ENCODE data around the gene SLMAP. TPM values are rescaled to one million over a fixed set of nuclear protein-coding genes. Genes with fewer than 3 reads are reported as not detected.

The SLMAP gene
- total and polyA plus RNA-seq, 7 experiments from 2014 or later, result 20.2 to 77.1 (median 63.4) TPM

DNA sequence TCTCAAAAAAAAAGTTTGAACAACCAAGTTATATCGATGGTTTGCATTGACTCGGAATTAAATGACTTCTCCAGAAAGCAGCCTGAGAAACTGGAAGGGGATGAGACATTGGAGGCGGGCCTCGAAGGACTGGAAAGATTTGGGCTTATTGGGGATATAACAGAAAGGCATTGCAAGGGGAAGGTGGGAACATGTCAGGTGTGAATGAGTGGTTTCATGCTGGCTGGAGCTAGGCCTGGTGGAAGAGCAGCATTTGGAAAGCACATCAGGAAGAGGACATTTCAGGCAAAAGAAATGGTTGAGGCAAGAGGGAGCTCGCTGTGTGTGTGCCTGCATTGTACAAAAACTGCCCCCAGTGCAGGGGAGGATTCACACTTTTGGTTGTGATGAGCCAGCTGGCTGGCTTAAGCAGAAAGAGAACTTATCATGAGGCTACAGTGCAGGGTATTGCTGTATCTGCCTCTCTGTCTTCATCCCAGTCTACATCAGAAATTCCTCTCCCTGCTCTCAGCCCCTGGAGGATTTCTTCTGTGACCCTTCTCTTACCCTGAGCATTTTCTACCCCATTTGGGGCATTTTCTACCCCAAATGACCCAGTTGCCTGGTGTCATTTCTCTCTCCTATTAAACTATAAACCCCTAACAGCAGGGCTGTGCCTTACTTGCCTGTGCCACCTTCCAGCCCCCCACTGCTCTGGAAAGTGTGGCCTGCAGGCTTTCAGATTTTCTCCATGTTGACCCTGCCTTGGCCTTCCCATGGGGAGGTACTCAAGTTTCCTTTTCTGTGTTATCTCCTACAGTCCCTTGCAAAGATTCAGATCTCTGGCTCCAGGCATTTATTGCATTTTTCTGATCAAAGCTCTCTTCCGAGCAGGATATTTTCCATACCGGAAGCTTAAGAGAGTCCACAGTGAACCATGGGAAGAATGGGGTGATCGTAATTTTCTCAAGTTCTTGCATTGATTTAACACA lies 187.7 kb downstream of the SLMAP start:
- H3K9me3 ChIP-seq (ENCODE audit: control insufficient read depth in 2 of 3, low read length in 3 of 3), result peaks cover 0 to 3% (median 0%) of the 10 kb centered on the region in 3 experiments
- H3K27me3 Mint-ChIP-seq, result peaks cover 0 to 10% (median 1%) of the 10 kb centered on the region in 5 donors
- intact Hi-C loops (cut with micrococcal nuclease), result no loop called here
- H3K4me1 ChIP-seq (ENCODE audit: control insufficient read depth in 2 of 2, insufficient read depth in 2 of 2, low read length in 2 of 2), result no peaks in the 10 kb centered on the region
- no peak overlapping the region for H3K4me3 Mint-ChIP-seq
- H3K36me3 Mint-ChIP-seq, result peaks cover 0 to 9% (median 6%) of the 10 kb centered on the region in 5 donors
- DNase-seq (no peak), ATAC-seq (peak; percentile 18)
- H3K27ac ChIP-seq (ENCODE audit: low read depth, low read length), result no peak overlapping the region
- no peaks in the 10 kb centered on the region for H3K36me3 ChIP-seq (ENCODE audit: control insufficient read depth in 2 of 3, insufficient read depth in 3 of 3, low read length in 3 of 3)
- ChIA-PET POLR2A (no interaction called here), CTCF (no interaction called here)
- H3K4me3 ChIP-seq (ENCODE audit: low read length), result no peak overlapping the region
- H3K9me3 Mint-ChIP-seq, result peaks cover 0 to 14% (median 4%) of the 10 kb centered on the region in 11 donors
- no peaks in the 10 kb centered on the region for H3K27me3 ChIP-seq (ENCODE audit: control insufficient read depth in 2 of 2, insufficient read depth in 2 of 2, low read length in 2 of 2)
- H3K27ac Mint-ChIP-seq, result peak overlapping the region in 1 of 9 donors; percentile 65
- no peaks in the 10 kb centered on the region for H3K4me1 Mint-ChIP-seq

DNA sequence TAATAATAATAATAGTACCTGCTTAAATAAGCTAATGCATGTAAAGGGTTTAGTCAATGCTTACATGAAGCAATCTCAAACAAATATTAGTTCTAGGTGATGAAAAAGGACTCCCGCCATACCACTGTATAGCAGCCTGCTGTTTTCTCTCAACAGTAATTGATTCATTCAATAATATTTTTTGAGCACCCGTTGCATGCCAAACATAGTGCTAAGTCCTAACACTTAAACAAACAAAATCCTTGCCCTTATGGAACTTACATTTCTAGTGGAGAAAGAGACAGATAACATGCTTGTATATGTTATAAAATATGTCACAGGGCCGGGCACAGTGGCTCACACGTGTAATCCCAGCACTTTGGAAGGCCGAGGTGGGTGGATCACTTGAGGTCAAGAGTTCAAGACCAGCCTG lies 190.9 kb downstream of the SLMAP start:
- CTCF ChIA-PET, result no interaction called here
- Mint-ChIP-seq H3K4me3 (no peak overlapping the region), H3K27ac (no peak overlapping the region), H3K27me3 (peaks cover 0 to 12% (median 4%) of the 10 kb centered on the region in 5 donors), H3K36me3 (peaks cover 0 to under 1% (median 0%) of the 10 kb centered on the region in 5 donors), H3K9me3 (peaks cover 0 to 5% (median 0%) of the 10 kb centered on the region in 11 donors), H3K4me1 (peaks cover 0 to 1% (median 0%) of the 10 kb centered on the region in 7 donors)
- no peaks in the 10 kb centered on the region for H3K9me3 ChIP-seq (ENCODE audit: control insufficient read depth in 2 of 3, low read length in 3 of 3)
- no peaks in the 10 kb centered on the region for H3K27me3 ChIP-seq (ENCODE audit: control insufficient read depth in 2 of 2, insufficient read depth in 2 of 2, low read length in 2 of 2)
- intact Hi-C loops (cut with micrococcal nuclease), result no loop called here
- no peak overlapping the region for H3K4me3 ChIP-seq (ENCODE audit: low read length)
- no peak for ATAC-seq
- no peak for DNase-seq
- POLR2A ChIA-PET, result no interaction called here
- no peaks in the 10 kb centered on the region for H3K36me3 ChIP-seq (ENCODE audit: control insufficient read depth in 2 of 3, insufficient read depth in 3 of 3, low read length in 3 of 3)
- H3K27ac ChIP-seq (ENCODE audit: low read depth, low read length), result no peak overlapping the region
- no peaks in the 10 kb centered on the region for H3K4me1 ChIP-seq (ENCODE audit: control insufficient read depth in 2 of 2, insufficient read depth in 2 of 2, low read length in 2 of 2)

DNA sequence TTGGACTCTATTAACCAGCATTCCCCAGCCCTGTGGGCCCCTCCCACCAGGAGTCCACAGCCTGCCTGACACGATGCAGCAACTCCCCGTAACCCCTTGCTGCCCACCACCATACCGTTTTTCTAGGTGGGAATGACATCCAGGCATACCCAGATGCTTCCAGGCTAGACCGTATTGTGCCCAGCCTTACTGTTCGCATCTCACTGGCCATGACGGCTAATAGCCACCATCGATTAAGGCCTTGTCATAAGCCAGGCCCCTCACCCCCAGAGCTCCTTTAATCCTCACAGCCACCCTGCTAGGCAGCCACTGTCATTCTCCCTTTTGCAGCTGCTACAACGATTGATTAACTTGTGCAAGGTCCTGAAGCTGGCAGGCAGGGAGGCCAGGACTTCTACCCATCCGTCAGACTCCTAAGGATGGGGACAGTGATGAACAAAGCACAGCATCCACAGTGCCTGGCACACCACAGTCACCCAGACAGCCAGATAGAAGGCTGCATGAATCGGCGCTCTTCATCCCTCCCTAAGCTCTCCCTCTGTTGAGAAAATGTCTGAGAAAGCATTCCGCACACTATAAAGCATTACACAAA lies 192.1 kb downstream of the SLMAP start:
- H3K9me3 Mint-ChIP-seq, result no peaks in the 10 kb centered on the region
- intact Hi-C loops (cut with micrococcal nuclease), result no loop called here
- Histone ChIP-seq H3K9me3 (ENCODE audit: control insufficient read depth in 2 of 3, low read length in 3 of 3) (no peaks in the 10 kb centered on the region), H3K36me3 (ENCODE audit: control insufficient read depth in 2 of 3, insufficient read depth in 3 of 3, low read length in 3 of 3) (no peaks in the 10 kb centered on the region), H3K4me1 (ENCODE audit: control insufficient read depth in 2 of 2, insufficient read depth in 2 of 2, low read length in 2 of 2) (no peaks in the 10 kb centered on the region), H3K27me3 (ENCODE audit: control insufficient read depth in 2 of 2, insufficient read depth in 2 of 2, low read length in 2 of 2) (no peaks in the 10 kb centered on the region), H3K27ac (ENCODE audit: low read depth, low read length) (no peak overlapping the region), H3K4me3 (ENCODE audit: low read length) (no peak overlapping the region)
- ChIA-PET POLR2A (no interaction called here), CTCF (interaction anchor here (0.6 kb wide), 1 partner anchor 8 kb away, joined by 3 read pairs; no protein-coding TSS in a partner anchor)
- H3K27ac Mint-ChIP-seq, result no peak overlapping the region
- DNase-seq, result no peak
- H3K4me3 Mint-ChIP-seq, result no peak overlapping the region
- H3K27me3 Mint-ChIP-seq, result peaks cover 0 to 12% (median 4%) of the 10 kb centered on the region in 5 donors
- no peak for ATAC-seq
- H3K36me3 Mint-ChIP-seq, result no peaks in the 10 kb centered on the region
- peaks cover 0 to 1% (median 0%) of the 10 kb centered on the region in 7 donors for H3K4me1 Mint-ChIP-seq

GRCh38 chr3:57948781-57949242 lies 192.7 kb downstream of the SLMAP start:
- ChIA-PET CTCF (no interaction called here), POLR2A (no interaction called here)
- no peaks in the 10 kb centered on the region for H3K36me3 Mint-ChIP-seq
- intact Hi-C loops (cut with micrococcal nuclease), result no loop called here
- H3K27me3 Mint-ChIP-seq, result peaks cover 0 to 12% (median 4%) of the 10 kb centered on the region in 5 donors
- DNase-seq, result no peak
- no peaks in the 10 kb centered on the region for H3K36me3 ChIP-seq (ENCODE audit: control insufficient read depth in 2 of 3, insufficient read depth in 3 of 3, low read length in 3 of 3)
- no peaks in the 10 kb centered on the region for H3K9me3 Mint-ChIP-seq
- no peaks in the 10 kb centered on the region for H3K4me1 ChIP-seq (ENCODE audit: control insufficient read depth in 2 of 2, insufficient read depth in 2 of 2, low read length in 2 of 2)
- H3K27ac ChIP-seq (ENCODE audit: low read depth, low read length), result no peak overlapping the region
- H3K27me3 ChIP-seq (ENCODE audit: control insufficient read depth in 2 of 2, insufficient read depth in 2 of 2, low read length in 2 of 2), result no peaks in the 10 kb centered on the region
- no peak overlapping the region for H3K4me3 Mint-ChIP-seq
- no peak overlapping the region for H3K27ac Mint-ChIP-seq
- no peak for ATAC-seq
- no peaks in the 10 kb centered on the region for H3K9me3 ChIP-seq (ENCODE audit: control insufficient read depth in 2 of 3, low read length in 3 of 3)
- no peak overlapping the region for H3K4me3 ChIP-seq (ENCODE audit: low read length)
- peaks cover 0 to 1% (median 0%) of the 10 kb centered on the region in 7 donors for H3K4me1 Mint-ChIP-seq

DNA sequence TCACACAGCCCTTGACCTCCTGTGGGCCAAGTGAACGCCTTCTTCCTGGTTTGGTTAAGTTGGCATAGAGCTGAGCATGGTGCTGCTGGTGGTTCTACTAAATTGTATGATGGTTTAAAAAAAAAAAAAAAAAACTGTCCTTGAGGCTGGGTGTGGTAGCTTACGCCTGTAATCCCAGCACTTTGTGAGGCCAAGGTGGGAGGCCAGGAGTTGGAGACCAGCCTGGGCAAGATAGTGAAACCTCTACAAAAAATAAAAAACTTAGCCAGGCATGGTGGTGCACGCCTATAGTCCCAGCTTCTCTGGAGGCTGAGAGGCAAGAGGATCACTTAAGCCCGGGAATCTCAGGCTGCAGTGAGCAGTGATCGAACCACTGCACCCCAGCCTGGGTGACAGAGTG lies 193.2 kb downstream of the SLMAP start:
- no peaks in the 10 kb centered on the region for H3K9me3 Mint-ChIP-seq
- POLR2A ChIA-PET, result no interaction called here
- Histone ChIP-seq H3K4me1 (ENCODE audit: control insufficient read depth in 2 of 2, insufficient read depth in 2 of 2, low read length in 2 of 2) (no peaks in the 10 kb centered on the region), H3K9me3 (ENCODE audit: control insufficient read depth in 2 of 3, low read length in 3 of 3) (no peaks in the 10 kb centered on the region), H3K27me3 (ENCODE audit: control insufficient read depth in 2 of 2, insufficient read depth in 2 of 2, low read length in 2 of 2) (no peaks in the 10 kb centered on the region), H3K4me3 (ENCODE audit: low read length) (no peak overlapping the region), H3K36me3 (ENCODE audit: control insufficient read depth in 2 of 3, insufficient read depth in 3 of 3, low read length in 3 of 3) (no peaks in the 10 kb centered on the region), H3K27ac (ENCODE audit: low read depth, low read length) (no peak overlapping the region)
- no peak overlapping the region for H3K27ac Mint-ChIP-seq
- peaks cover 0 to 12% (median 4%) of the 10 kb centered on the region in 5 donors for H3K27me3 Mint-ChIP-seq
- CTCF ChIA-PET, result no interaction called here
- ATAC-seq (no peak), DNase-seq (no peak)
- no peak overlapping the region for H3K4me3 Mint-ChIP-seq
- peaks cover 0 to 1% (median 0%) of the 10 kb centered on the region in 7 donors for H3K4me1 Mint-ChIP-seq
- H3K36me3 Mint-ChIP-seq, result no peaks in the 10 kb centered on the region
- intact Hi-C loops (cut with micrococcal nuclease), result no loop called here

GRCh38 chr3:57949785-57950615 lies 193.9 kb downstream of the SLMAP start:
- peaks cover 0 to 12% (median 4%) of the 10 kb centered on the region in 5 donors for H3K27me3 Mint-ChIP-seq
- intact Hi-C loops (cut with micrococcal nuclease), result no loop called here
- CTCF ChIA-PET, result no interaction called here

More at GRCh38 chr3:57949785-57950615, 193.9 kb downstream of the SLMAP start:
- Histone ChIP-seq H3K4me1 (ENCODE audit: control insufficient read depth in 2 of 2, insufficient read depth in 2 of 2, low read length in 2 of 2) (no peaks in the 10 kb centered on the region), H3K36me3 (ENCODE audit: control insufficient read depth in 2 of 3, insufficient read depth in 3 of 3, low read length in 3 of 3) (no peaks in the 10 kb centered on the region), H3K4me3 (ENCODE audit: low read length) (no peak overlapping the region), H3K9me3 (ENCODE audit: control insufficient read depth in 2 of 3, low read length in 3 of 3) (no peaks in the 10 kb centered on the region), H3K27me3 (ENCODE audit: control insufficient read depth in 2 of 2, insufficient read depth in 2 of 2, low read length in 2 of 2) (no peaks in the 10 kb centered on the region), H3K27ac (ENCODE audit: low read depth, low read length) (no peak overlapping the region)
- no peaks in the 10 kb centered on the region for H3K36me3 Mint-ChIP-seq
- H3K4me1 Mint-ChIP-seq, result peaks cover 0 to 1% (median 0%) of the 10 kb centered on the region in 7 donors
- H3K9me3 Mint-ChIP-seq, result no peaks in the 10 kb centered on the region
- no peak overlapping the region for H3K4me3 Mint-ChIP-seq
- no peak overlapping the region for H3K27ac Mint-ChIP-seq
- POLR2A ChIA-PET, result no interaction called here
- ATAC-seq (peak; percentile 60), DNase-seq (no peak)

Measured in naive thymus-derived CD4-positive, alpha-beta T cell (primary cell).